ENCODE results near the gene GDPD5. TPM values are rescaled to one million over a fixed set of nuclear protein-coding genes. Genes with fewer than 3 reads are reported as not detected.

GDPD5 gene
- total RNA-seq, 1 experiment from 2014 or later = 7.8 TPM

- H3K4me1 Mint-ChIP-seq = peaks cover 22 to 35% of the 10 kb centered on the region in 2 experiments
- H4K20me1 ChIP-seq (ENCODE audit: control insufficient read depth, insufficient read depth, insufficient read length) = peaks cover 3% of the 10 kb centered on the region
Observed at GRCh38 chr11:75400146-75400865, 125.4 kb downstream of the GDPD5 start.

More at GRCh38 chr11:75400146-75400865, 125.4 kb downstream of the GDPD5 start:
- Histone ChIP-seq H3K23ac (ENCODE audit: insufficient read length, low read depth, low read length) (no peak overlapping the region), H3K9ac (ENCODE audit: extremely low read depth, insufficient read length, low read length) (peak overlapping the region; percentile 99), H3K23me2 (ENCODE audit: insufficient read length, low read depth, low read length, poor library complexity, severe bottlenecking) (peaks cover 9% of the 10 kb centered on the region), H4K8ac (replicated peaks; ENCODE audit: insufficient read length, low read depth, low read length) (no peak overlapping the region), H3K14ac (ENCODE audit: insufficient read depth, low read length) (peak overlapping the region; percentile 93; the same call in 1 of the 2 replicates), H3K4me2 (ENCODE audit: insufficient read depth, insufficient read length, low read length) (peak overlapping the region; percentile 75), H2AK5ac (ENCODE audit: insufficient read length, low read length) (no peak overlapping the region), H3K18ac (ENCODE audit: insufficient read length, low read depth, low read length) (no peak overlapping the region), H3T11ph (ENCODE audit: low read length) (no peak overlapping the region), H3K56ac (ENCODE audit: insufficient read length, low read depth, low read length) (no peak overlapping the region), H2BK20ac (ENCODE audit: low read depth, low read length, poor library complexity, severe bottlenecking) (no peak overlapping the region), H2BK15ac (ENCODE audit: low read depth, low read length) (no peak overlapping the region), H2BK120ac (ENCODE audit: low read depth, low read length, poor library complexity, severe bottlenecking) (no peak overlapping the region), H2BK12ac (ENCODE audit: insufficient read length, low read depth, low read length) (no peak overlapping the region), H3K9me3 (ENCODE audit: control insufficient read depth, low read depth, low read length) (no peaks in the 10 kb centered on the region), H2AFZ (ENCODE audit: low read length) (no peak overlapping the region), H3K79me2 (ENCODE audit: insufficient read depth, low read length) (peaks cover 34% of the 10 kb centered on the region), H3K79me1 (ENCODE audit: insufficient read depth, low read depth, low read length, poor library complexity, severe bottlenecking) (peaks cover 11% of the 10 kb centered on the region), H3K27ac (ENCODE audit: insufficient read length, low read depth, low read length) (peak overlapping the region; percentile 40), H3K27me3 (ENCODE audit: insufficient read depth, low read length) (no peaks in the 10 kb centered on the region), H2BK5ac (ENCODE audit: insufficient read length, low read length) (no peak overlapping the region), H3K4me1 (ENCODE audit: insufficient read depth, low read length) (no peaks in the 10 kb centered on the region; the same call in 1 of the 2 replicates), H4K91ac (ENCODE audit: insufficient read length, low read depth, low read length) (no peak overlapping the region), H4K5ac (ENCODE audit: insufficient read length, low read depth, low read length) (no peak overlapping the region), H3K4ac (ENCODE audit: low read depth, low read length) (no peak overlapping the region)
- H3K27me3 Mint-ChIP-seq (ENCODE audit: low read depth) = no peaks in the 10 kb centered on the region; the same call in 1 of the 2 replicates
- no peak for DNase-seq
- peak overlapping the region; percentile 97 to 99 for H3K4me3 Mint-ChIP-seq
- TF ChIP-seq CTCF (conservative IDR thresholded peaks at IDR 0.05) = no peak
- WGBS (ENCODE audit: extremely low coverage, insufficient read length, low lambda C conversion rate) = no CpG with 5 or more reads among the region's 11 CpGs
- peaks cover 4 to 6% of the 10 kb centered on the region in 2 experiments; a peak in 3 of 5 replicates for H3K9me3 Mint-ChIP-seq
- H3K36me3 Mint-ChIP-seq (ENCODE audit: insufficient read depth in 1 of 3, low read depth in 3 of 3) = peaks cover 58 to 61% (median 59%) of the 10 kb centered on the region in 3 experiments
- H3K27ac Mint-ChIP-seq = peak overlapping the region; percentile 99 to 100 (median 99); a peak in 6 of 7 replicates
